Activated CD8-positive, alpha-beta memory T cell treated with anti-CD3 and anti-CD28 coated beads, Interleukin-2, amount 50 U/mL, for 48 hours (primary cell): ENCODE measurements around the gene SPATA9.
"Not testable (repeated sequence)": the region's sequence is repeated elsewhere in the genome, so short reads cannot be mapped to it uniquely, and the experiment has no call there.

Experiments
- DNase-seq: peaks from one replicate; pipeline ENCODE4 v3.0.0-alpha.2; 2020

Gene SPATA9

DNA sequence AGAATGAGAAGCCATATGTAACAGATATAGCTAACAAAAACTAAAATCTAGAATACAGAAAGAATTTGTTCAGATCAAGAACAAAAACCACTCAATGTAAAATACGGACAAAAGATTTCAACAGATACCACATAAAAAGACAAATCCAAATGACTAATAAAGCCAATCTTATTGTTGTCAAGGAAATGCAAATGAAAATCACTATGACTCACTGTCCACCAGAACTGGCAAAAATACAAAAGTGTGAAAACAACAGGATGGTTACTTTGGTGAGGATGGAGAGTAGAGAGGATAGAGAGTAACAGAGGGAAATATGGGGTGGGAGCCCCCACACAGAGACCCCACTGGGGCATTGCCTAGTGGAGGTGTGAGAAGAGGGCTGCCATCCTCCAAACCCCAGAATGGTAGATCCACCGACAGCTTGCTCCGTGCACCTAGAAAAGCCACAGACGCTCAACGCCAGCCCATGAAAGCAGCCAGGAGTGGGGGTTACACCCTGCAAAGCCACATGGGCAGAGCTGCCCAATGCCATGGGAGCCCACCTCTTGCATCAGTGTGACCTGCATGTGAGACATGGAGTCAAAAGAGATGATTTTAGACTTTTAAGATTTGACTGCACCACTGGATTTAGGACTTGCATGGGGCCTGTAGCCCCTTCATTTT, 33.1 kb upstream of the SPATA9 start:
- no peak for DNase-seq

DNA sequence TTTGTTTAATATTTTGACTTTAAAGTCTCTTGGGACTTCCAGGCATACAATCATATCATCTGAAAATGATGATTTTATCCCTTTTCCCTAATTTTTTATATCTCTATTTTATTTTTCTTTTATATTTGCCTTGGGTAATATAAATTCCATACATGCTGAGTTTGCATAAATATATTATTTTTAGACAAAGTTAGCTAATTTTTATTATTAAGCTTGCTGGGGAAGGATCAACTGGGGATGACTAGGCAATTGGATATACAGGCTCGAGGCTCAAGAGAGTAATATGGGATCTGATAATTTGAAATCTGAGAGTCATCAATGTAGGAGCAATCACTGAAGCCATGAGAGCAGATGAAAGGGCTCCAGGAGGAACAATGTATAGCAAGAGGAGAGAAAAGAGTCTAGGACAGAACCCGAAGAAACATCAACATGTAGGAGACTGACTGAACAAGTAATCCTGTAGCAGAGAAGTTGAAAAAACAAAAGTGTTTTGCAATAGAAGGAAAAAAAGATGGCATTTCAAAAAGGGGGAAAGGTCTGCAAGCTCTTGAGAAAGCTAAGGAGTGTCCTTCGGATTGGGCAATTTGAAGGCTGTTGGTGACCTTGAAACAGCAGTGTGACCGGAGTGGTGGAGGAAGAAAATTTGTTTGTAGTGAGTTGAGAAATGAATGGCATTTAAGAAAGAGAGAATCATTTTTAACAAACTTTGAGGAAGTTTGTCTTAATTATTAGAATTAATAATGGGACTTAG, 31.3 kb upstream of the SPATA9 start:
- DNase-seq, result no peak

DNA sequence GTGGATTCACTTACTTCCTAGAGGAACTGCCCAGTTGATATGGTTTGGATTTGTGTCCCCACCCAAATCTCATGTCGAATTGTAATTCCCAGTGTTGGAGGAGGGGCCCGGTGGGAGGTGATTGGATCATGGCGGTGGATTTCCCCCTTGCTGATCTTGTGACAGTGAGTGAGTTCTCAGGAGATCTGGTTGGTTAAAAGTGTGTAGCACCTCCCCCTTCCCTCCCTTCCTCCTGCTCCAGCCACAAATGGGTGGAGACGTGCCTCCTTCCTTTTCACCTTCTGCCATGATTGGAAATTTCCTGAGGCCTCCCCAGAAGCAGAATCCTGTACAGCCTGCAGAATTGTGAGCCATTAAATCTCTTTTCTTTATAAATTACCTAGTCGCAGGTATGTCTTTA, 30.5 kb upstream of the SPATA9 start:
- not testable (repeated sequence) for DNase-seq

DNA sequence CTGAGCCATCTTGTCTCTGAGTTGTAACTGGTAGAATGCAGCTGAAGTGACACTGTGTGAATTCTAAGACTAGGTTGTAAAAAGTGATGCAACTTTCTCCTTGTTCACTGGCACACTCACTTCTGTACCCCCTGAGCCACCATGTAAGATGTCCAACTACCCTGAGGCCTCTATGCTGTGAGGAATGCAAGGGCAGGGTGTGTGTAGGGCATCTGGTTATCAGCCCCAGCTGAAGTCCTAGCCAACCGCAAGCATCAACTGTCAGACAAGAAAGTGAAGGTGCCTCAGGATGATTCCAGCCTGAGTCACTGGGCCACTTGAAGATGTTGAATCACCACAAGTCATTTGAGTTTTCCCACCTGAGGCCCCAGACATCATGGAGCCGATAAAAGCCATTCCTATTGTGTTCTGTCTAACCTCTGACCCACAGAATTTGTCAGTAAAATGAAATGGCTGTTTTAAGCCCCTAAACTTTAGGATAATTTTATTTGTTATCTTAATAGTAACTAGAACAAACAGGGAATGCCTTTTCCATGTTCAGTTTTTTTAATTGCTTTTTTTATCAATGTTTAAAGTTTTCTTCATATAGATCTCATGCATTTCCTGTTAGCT, 29.7 kb upstream of the SPATA9 start:
- peak; percentile 67 for DNase-seq

GRCh38 chr5:95711501-95712346, 28.9 kb upstream of the SPATA9 start:
- DNase-seq, result no peak

DNA sequence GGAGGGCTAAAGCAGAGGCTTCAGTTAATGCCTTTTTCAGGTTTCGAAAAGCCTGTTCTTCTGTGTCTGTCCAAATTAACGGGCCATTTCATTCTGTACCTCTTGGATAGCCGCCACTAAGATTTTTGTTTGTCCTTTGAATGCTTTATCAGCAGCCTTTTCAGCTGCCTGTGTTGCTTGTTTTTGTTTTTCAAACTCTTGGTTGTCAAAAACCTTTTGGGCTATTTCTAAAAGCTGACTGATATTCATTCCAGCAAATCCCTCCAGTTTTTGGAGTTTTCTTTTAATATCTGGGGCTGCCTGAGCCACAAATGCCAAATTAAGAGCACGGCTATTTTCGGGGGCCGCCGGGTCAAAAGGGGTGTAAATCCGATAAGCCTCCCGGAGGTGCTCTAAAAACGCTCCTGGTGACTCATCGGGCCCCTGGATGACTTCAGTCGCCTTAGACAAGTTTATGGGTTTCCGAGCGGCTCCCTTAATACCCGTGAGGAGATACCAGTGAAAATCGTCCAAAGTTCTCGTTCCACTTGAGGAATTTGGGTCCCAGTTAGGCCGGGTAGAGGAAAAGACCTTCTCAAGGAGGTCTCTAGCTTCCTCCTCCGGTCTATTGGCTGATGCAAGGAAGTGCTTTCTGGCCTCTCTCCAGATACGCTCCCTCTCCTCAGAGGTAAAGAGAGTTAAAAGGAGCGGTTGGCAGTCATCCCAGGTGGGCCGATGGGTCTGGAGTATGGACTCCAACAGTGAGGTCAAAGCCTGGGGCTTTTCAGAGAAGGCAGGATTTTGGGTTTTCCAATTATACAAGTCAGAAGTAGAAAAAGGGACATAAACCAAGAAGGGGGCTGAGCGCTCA, 28.1 kb upstream of the SPATA9 start:
- DNase-seq, result not testable (repeated sequence)

- no peak for DNase-seq
These were observed 27.3 kb upstream of the SPATA9 start for GRCh38 chr5:95709967-95710650.

- DNase-seq, result no peak
These were observed 26.1 kb upstream of the SPATA9 start for GRCh38 chr5:95708876-95709275.

DNA sequence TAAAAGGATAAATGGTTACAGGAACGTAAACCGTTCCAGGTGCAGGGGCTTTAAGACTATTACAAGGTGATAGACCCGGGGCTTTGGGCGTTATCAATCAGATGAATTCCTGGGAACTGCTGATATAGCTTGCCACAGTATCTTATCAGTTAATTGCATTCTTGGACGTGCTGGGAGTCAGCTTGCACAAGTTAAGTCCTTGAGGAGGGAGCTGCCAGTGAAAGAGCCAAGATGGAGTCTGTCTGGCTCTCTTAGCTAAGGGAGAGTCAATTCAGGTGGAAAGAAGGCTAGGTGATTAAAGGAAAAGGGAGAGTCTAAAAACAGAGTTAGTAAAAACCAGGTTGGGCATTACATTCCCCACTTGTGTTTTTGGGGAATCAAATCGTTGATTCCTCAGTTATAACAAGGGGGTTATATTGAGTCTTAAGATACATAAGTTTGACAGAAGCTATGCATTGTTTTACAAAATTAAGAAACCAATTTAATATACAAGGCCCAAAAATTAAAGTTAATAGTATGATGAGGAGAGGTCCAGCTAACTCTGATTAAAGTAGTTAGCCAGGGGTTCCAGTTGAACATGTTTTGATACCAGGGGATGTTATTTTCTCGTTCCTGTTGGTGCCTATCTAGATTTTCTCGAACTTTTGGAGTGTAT, 24.9 kb upstream of the SPATA9 start:
- DNase-seq, result not testable (repeated sequence)

GRCh38 chr5:95707055-95707454, 24.3 kb upstream of the SPATA9 start:
- DNase-seq, result no peak

DNA sequence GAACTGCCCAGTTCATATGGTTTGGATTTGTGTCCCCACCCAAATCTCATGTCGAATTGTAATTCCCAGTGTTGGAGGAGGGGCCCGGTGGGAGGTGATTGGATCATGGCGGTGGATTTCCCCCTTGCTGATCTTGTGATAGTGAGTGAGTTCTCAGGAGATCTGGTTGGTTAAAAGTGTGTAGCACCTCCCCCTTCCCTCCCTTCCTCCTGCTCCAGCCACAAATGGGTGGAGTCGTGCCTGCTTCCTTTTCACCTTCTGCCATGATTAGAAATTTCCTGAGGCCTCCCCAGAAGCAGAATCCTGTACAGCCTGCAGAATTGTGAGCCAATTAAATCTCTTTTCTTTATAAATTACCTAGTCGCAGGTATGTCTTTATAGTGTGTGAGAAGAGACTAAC, 23.4 kb upstream of the SPATA9 start:
- not testable (repeated sequence) for DNase-seq

DNA sequence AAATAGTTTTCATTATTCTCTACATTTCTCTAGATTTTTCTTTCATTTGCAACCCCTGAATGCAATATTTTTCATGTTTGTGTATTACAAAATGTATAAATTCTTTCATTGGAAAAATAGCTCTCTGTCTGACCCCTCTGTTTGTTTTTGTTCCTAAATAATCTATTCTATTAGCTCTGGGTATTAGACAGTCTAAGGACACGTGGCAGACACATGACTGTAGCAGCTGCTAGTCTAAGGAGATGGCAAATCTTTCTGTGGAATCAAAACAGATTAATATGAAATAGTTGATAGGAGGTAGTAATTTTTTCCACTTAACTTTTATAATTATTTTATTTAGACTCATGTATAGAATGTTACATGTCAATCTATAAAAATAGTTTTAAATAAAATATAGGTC, 21.4 kb upstream of the SPATA9 start:
- no peak for DNase-seq

DNA sequence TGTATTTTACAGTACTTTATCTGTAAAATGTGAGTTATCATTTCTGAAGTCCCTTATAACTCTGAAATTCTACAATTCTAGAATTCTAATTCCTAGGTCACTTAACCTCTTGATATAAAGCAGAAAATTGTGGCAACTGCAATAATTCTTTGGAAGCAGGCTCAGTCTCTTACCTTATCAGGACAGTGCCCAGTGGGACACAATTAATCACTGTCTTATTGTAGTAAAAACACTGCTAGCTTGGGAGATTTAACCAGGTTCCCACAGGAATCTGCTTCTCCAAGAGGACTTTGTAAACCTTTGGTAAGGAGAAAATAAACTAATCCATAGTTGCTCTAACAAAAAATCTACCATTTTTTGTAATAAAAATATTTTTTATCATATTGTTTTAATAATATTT, 18.3 kb upstream of the SPATA9 start:
- DNase-seq, result no peak

- no peak for DNase-seq
These were observed 16.5 kb upstream of the SPATA9 start for GRCh38 chr5:95699337-95699736.

DNA sequence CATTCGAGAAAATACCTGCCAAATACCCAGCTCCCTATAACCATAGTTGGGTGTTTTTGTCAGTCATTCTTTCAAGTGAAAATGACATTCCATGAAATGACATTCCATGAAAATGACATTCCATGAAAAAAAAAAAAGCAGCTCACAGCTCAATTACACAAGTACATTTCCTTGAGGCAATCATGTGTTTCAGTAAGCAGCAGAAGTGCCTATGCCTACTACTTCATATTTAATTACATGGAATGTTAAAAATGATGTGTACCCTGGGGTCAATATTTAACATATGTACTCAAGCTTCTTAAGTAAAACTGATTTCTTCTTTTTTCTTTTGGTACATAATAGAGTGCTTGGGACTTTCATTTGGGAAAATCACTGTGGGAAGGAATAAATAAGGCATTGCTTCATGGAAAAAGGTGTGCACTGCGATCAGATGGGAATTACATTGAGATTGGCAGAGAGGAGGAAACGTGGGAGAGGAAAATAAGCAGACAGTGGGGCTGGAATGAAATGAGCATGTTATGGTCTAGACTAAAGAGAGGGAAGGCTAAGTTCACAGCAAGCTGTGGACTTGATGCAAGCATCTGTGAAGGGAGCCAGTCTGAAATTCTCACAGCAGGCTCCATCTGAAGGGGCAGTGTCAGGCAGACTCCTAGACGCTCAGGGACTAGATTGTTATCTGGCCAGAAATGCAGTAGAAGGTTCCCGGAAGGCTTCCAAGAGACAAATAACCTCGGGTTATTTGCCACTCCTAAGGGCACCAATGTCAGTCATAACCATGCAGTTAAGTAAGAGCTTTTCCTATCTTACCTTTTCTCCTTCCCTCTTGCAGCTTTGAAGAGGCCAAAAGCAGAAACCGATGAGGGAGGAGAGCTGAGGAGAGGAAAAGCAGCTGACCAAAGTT, 15.2 kb upstream of the SPATA9 start:
- no peak for DNase-seq

- DNase-seq, result no peak
These were observed 7.5 kb upstream of the SPATA9 start for GRCh38 chr5:95690333-95690732.

- no peak for DNase-seq
These were observed 6.9 kb upstream of the SPATA9 start for GRCh38 chr5:95689680-95690079.

DNA sequence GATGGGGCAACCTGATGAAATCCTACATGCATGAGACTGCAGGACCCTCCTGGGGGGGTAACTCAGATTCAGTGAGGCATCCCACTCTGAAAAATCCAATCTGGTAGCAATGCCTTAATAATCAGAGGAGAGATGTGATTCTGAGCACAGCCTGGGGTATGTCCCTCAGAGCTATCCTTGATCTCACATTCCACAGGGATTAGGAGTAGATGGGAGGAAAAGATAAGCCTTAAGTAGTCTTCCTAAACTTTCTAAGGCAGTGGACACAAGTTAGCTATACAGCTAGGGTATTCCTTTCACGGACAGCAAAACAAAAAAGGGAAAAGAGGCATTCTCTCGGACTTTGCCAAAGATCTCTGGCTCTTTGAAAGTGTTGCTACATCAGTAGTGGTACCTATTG, 3.9 kb upstream of the SPATA9 start:
- DNase-seq, result no peak

DNA sequence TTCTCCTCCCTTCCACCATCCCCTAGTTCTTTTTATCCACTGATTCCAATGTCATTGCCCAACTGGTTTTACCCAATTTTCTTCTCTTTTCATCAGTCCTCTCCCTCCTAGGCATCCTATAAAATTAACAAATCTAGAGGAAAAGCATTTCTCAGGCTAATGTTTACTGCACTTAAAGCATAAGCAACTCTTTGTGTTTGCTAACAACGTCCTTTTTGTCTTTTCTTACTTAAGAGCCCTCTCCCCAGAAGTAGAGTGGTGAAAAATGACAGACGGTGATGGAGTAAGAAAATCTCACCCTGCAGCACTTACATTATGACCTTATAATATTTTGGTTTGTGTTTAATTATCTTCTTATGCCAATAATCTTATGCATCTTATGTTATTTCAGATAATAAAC, 1.6 kb upstream of the SPATA9 start:
- no peak for DNase-seq

- no peak for DNase-seq
These were observed 9.7 kb downstream of the SPATA9 start for GRCh38 chr5:95673081-95673480.
